ENCODE results near the gene MTARC2.

Gene MTARC2

DNA sequence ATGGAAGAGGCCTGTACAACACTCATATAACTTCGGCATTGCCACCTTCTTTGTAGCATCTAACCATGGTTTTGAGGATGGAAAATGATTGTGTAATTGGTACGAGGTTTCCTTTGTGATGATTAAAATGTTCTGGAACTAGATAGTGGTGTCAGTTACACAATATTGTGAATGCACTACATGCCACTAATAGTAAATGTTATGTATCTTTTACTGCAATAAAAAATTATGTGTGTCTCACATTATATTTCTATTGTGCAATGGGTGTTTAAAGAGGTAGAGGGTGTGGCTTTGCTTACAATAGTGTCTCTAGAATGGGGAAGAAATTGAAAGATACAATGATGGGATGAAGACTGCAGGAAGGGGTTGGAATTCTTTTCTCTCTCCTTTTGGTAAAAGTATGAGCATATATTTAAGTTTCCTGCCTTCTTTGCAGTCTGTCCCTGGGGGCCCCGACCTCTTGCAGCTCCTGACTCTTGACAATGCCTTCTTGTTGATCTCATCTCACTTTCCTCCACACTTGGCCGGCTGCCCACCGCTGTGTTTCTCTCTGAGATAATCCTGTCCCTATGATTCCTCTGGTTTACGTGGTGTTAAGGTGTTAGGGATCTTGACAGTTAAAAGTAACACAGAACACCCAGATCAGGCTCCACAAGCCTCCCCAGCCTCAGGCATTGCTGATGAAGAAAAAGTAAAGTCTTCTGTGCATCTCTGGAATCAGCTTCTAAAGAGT is 77.9 kb downstream of the MTARC2 start:
- H3K4me1 ChIP-seq (ENCODE audit: control insufficient read depth, insufficient read depth, low read length) = peaks cover 5% of the 10 kb centered on the region
- no peaks in the 10 kb centered on the region for H3K9me3 ChIP-seq (ENCODE audit: control insufficient read depth, insufficient read depth, low read length)
- H3K27ac ChIP-seq (ENCODE audit: low read length) = no peak overlapping the region
- no peaks in the 10 kb centered on the region for H3K27me3 ChIP-seq (ENCODE audit: control insufficient read depth, insufficient read depth, low read length)
- H3K4me3 ChIP-seq (ENCODE audit: low read length) = no peak overlapping the region
- DNase-seq (ENCODE audit: low read depth, low spot score) = no peak
- no peaks in the 10 kb centered on the region; the same call in 1 of the 2 replicates for H3K36me3 ChIP-seq (ENCODE audit: control insufficient read depth, insufficient read depth, low read length)
- 100% methylated on average over 1 of the region's 6 CpGs for WGBS (ENCODE audit: insufficient coverage, insufficient read length)

DNA sequence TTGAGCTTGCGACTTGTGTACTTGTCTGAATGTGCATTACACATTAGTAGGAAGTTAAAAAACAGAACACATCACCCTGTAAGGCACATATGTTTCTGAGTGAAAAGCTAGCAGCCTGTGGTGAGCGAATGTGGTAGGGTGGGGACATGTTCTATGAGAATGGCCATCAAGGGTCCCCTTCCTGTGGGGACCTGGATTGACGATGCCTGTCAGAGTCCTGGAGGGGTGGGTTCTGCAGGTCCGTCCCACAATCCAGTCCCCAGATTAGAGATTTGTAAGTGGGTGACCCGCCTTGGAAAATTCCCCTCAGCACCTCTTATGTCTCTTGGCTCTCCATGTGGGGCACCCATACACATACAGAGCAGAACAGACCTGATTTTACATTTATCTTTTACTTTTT is 78.6 kb downstream of the MTARC2 start:
- Histone ChIP-seq H3K4me1 (ENCODE audit: control insufficient read depth, insufficient read depth, low read length) (peaks cover 5% of the 10 kb centered on the region), H3K4me3 (ENCODE audit: low read length) (no peak overlapping the region)
- WGBS (ENCODE audit: insufficient coverage, insufficient read length) = no CpG with 5 or more reads among the region's 5 CpGs

DNA sequence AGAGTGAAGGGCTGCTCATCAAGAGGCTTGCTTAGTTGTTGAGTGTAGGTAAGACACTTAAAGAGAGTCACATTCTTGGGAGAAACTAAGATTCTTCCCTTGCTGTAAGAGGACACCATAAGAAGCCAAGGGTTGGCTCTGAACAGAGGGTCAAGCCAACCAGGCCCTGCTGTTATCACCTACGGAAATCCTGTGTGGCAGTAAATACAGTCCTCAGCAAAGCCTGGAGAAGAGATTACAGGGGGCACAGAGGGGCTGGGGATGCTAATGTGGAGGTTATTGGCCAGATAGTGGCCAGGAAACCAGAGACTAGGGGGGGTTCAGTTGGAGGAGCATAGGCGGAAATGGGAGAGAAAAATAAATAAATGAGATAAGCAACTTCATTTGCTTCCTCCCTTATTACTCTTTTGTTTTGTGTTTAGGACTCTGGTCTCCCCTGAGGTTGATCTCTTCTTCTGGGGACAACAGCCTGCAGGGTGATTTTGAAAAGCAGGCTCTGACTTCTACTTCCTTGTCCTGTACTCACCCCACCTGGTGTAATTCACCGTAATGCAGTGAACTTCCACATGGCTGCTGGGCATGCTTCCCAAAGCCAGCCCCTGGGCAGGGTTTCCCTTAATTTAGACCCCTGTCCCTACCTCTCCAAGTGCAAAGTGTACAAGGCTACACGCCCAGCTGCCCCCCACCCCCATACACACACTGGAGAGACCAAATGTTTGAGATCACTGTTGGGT is 79.5 kb downstream of the MTARC2 start:
- H3K4me1 ChIP-seq (ENCODE audit: control insufficient read depth, insufficient read depth, low read length) = peaks cover 5% of the 10 kb centered on the region
- H3K36me3 ChIP-seq (ENCODE audit: control insufficient read depth, insufficient read depth, low read length) = no peaks in the 10 kb centered on the region; the same call in 1 of the 2 replicates
- H3K4me3 ChIP-seq (ENCODE audit: low read length) = no peak overlapping the region
- no CpG with 5 or more reads among the region's 4 CpGs for WGBS (ENCODE audit: insufficient coverage, insufficient read length)
- H3K9me3 ChIP-seq (ENCODE audit: control insufficient read depth, insufficient read depth, low read length) = no peaks in the 10 kb centered on the region
- no peaks in the 10 kb centered on the region for H3K27me3 ChIP-seq (ENCODE audit: control insufficient read depth, insufficient read depth, low read length)
- DNase-seq (ENCODE audit: low read depth, low spot score) = no peak
- H3K27ac ChIP-seq (ENCODE audit: low read length) = no peak overlapping the region

More for the DNA sequence above, 78.6 kb downstream of the MTARC2 start:
- Histone ChIP-seq H3K9me3 (ENCODE audit: control insufficient read depth, insufficient read depth, low read length) (no peaks in the 10 kb centered on the region), H3K27me3 (ENCODE audit: control insufficient read depth, insufficient read depth, low read length) (no peaks in the 10 kb centered on the region), H3K36me3 (ENCODE audit: control insufficient read depth, insufficient read depth, low read length) (no peaks in the 10 kb centered on the region; the same call in 1 of the 2 replicates), H3K27ac (ENCODE audit: low read length) (no peak overlapping the region)
- DNase-seq (ENCODE audit: low read depth, low spot score) = no peak

- Histone ChIP-seq H3K36me3 (ENCODE audit: control insufficient read depth, insufficient read depth, low read length) (no peaks in the 10 kb centered on the region; the same call in 1 of the 2 replicates), H3K27me3 (ENCODE audit: control insufficient read depth, insufficient read depth, low read length) (no peaks in the 10 kb centered on the region), H3K4me3 (ENCODE audit: low read length) (no peak overlapping the region), H3K4me1 (ENCODE audit: control insufficient read depth, insufficient read depth, low read length) (peaks cover 5% of the 10 kb centered on the region), H3K27ac (ENCODE audit: low read length) (no peak overlapping the region), H3K9me3 (ENCODE audit: control insufficient read depth, insufficient read depth, low read length) (no peaks in the 10 kb centered on the region)
- DNase-seq (ENCODE audit: low read depth, low spot score) = no peak
- WGBS (ENCODE audit: insufficient coverage, insufficient read length) = no CpG with 5 or more reads among the region's 4 CpGs
Measured at GRCh38 chr1:220828179-220828490, 80.0 kb downstream of the MTARC2 start.

DNA sequence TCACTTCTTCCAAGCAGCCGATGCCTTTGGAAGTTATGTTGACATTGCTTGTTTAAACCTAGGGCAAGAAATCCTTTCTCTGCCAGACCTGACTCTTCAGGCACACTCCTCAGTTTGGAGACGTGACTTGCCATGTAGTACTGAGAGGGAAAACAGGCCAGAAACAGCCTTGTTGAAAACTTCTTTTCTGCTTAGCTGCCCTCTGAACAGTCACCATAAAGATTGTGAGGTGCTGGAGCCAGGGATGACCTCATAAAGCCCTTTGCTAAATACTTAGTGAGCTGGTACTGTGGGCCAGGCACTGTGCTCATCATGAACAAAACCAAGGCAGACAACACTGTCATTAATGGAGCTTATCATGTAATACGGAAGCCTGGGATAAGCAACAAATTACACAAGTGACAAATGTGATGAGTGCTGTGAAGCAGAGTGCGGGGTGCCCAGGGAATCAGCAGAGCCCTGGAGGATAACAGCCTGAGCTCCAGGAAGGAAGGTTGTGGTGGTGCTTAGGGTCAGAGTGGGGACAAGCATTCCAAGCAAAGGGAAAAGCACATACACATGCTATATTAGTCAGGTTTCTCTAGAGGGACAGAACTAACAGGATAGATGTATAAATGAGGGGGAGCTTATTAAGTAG is 80.9 kb downstream of the MTARC2 start:
- H3K4me1 ChIP-seq (ENCODE audit: control insufficient read depth, insufficient read depth, low read length) = peaks cover 3% of the 10 kb centered on the region
- WGBS (ENCODE audit: insufficient coverage, insufficient read length) = no CpG with 5 or more reads among the region's 4 CpGs
- H3K36me3 ChIP-seq (ENCODE audit: control insufficient read depth, insufficient read depth, low read length) = no peaks in the 10 kb centered on the region; the same call in 1 of the 2 replicates
- H3K9me3 ChIP-seq (ENCODE audit: control insufficient read depth, insufficient read depth, low read length) = no peaks in the 10 kb centered on the region
- H3K27ac ChIP-seq (ENCODE audit: low read length) = no peak overlapping the region
- H3K4me3 ChIP-seq (ENCODE audit: low read length) = no peak overlapping the region
- no peak for DNase-seq (ENCODE audit: low read depth, low spot score)
- H3K27me3 ChIP-seq (ENCODE audit: control insufficient read depth, insufficient read depth, low read length) = no peaks in the 10 kb centered on the region; the same call in 1 of the 2 replicates

- no peaks in the 10 kb centered on the region for H3K9me3 ChIP-seq (ENCODE audit: control insufficient read depth, insufficient read depth, low read length)
- DNase-seq (ENCODE audit: low read depth, low spot score) = no peak
- no peak overlapping the region for H3K4me3 ChIP-seq (ENCODE audit: low read length)
- WGBS (ENCODE audit: insufficient coverage, insufficient read length) = no CpG with 5 or more reads among the region's 2 CpGs
- no peaks in the 10 kb centered on the region for H3K36me3 ChIP-seq (ENCODE audit: control insufficient read depth, insufficient read depth, low read length)
- no peaks in the 10 kb centered on the region for H3K4me1 ChIP-seq (ENCODE audit: control insufficient read depth, insufficient read depth, low read length)
- no peak overlapping the region for H3K27ac ChIP-seq (ENCODE audit: low read length)
- H3K27me3 ChIP-seq (ENCODE audit: control insufficient read depth, insufficient read depth, low read length) = no peaks in the 10 kb centered on the region; the same call in 1 of the 2 replicates
Measured at GRCh38 chr1:220833436-220833835, 85.3 kb downstream of the MTARC2 start.

All from iPS DF 6.9 (cell line).